Right lung (tissue), 5 donors: Measurements from ENCODE around the gene NCOR1. TPM values are rescaled to one million over a fixed set of nuclear protein-coding genes. Genes with fewer than 3 reads are reported as not detected.

Source experiments
- DNase-seq, 2 donors: peaks; one replicate each; pipeline ENCODE4 v3.0.0-alpha.2; 2013
- polyA plus RNA-seq, 5 donors: library from polyadenylated mRNA; unstranded; fragments of 120-200 nt; gene quantifications; one replicate each; pipeline versions ENCODE4 v1.2.1 to v1.2.3, GENCODE V29; 2013; ENCODE audit warnings: inconsistent platforms in 1 of 5, low replicate concordance in 1 of 5; ENCODE audit not compliant: insufficient read length in 5 of 5, insufficient read depth in 1 of 5

NCOR1 gene
- polyA plus RNA-seq, 5 donors = 79.1 to 126 (median 110) TPM

- no peak for DNase-seq
These were observed 181.5 kb downstream of the NCOR1 start for GRCh38 chr17:16033729-16034349.

DNA sequence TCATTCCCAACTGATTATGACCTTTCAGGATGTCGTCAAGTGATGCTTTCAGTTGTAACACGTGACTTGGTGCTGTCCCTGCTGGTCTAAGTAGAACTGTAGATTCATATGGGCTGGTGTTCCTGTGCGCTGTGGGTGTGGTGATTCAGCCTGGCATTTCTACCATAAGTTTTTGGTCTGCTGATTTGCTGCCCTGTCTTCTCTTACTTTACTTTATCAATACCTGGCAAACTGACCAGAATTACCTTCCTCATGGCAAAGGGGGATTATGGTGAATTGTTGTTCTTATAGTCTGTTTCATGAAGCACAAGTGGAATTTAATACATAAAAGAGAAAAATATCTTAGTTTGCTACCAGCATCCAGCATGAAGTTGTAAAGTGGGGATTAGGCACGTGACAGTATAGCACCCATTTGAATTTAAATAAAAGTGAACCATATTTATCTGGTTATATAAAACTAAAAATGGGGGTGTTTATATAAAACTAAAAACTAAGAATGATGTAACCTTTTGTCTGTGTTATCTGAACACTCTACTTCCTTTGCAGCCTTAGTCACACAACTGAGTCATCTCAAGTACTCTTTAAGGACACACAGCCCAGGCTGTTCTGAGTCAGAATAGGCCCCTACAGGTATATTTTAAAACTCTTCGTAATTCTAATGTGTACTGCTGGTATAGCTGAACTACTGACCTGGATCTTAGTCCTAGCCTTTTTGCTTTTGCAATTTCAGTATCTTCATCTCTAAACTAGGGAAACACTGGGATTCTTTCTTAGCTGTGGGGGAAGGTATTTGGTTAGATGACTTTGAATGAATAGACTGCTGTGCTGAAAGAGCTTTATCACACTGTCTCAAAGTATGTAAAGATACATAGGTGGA, 187.4 kb downstream of the NCOR1 start:
- DNase-seq = no peak

DNA sequence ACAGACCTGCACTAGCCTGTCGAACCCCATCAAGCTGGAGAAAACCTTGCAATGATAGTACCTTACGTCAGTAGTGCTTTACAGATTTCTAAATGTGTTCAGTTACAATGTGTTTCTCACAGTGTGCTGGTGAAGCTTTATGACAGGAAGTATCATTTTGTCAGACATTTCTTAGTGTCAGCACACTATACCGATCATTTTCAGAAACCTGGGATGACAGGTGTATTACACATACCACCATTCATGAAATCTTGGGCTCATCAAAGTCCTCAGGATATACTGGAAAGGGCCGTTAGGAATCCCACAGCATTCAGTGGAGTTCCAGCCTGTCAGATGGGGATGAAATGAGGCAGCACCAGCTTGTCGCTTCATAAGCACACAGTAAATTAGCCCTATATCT, 188.4 kb downstream of the NCOR1 start:
- no peak for DNase-seq

DNA sequence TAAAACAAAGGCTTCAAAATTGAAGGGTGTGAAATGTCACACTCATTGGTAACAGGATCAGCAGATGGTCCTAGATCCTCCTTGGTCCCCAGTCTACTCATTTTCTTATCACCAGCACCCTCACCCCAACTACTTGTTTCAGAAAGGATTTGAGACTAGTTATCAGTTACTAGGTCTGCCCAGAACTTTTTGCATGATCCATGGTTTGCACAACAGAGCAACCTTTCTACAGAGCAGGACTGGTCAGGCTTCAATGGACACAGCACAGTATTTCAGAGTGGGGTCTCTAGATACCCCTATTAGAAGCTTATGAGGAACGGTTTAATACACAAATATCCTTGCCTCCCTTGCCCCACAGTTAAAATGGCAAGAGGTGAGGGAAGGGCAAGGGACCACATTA, 190.1 kb downstream of the NCOR1 start:
- no peak for DNase-seq

- DNase-seq = no peak
These were observed 191.5 kb downstream of the NCOR1 start for GRCh38 chr17:16023881-16024280.

DNA sequence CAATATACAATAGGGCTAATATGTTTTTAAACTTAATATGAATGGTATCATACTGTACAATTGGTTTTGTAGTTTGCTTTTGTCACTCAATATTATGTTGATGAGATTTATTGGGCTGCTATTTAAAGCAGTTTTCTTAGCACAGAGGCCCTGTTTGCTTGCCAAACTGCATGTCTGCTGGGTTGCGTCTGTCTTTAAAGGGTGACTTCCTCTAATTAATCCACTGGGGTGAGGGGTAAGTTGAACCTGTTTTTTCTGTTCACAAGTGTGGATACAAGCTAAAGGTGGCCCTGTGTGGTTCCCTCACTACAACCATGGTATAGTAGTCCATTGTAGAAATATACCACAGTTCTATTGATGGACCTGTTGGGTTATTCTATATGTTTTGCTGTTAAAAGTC, 196.0 kb downstream of the NCOR1 start:
- no peak for DNase-seq

GRCh38 chr17:16013943-16014407, 201.4 kb downstream of the NCOR1 start:
- peak; percentile 80 to 86 for DNase-seq

- DNase-seq = no peak
These were observed 207.9 kb downstream of the NCOR1 start for GRCh38 chr17:16007439-16007838.

DNA sequence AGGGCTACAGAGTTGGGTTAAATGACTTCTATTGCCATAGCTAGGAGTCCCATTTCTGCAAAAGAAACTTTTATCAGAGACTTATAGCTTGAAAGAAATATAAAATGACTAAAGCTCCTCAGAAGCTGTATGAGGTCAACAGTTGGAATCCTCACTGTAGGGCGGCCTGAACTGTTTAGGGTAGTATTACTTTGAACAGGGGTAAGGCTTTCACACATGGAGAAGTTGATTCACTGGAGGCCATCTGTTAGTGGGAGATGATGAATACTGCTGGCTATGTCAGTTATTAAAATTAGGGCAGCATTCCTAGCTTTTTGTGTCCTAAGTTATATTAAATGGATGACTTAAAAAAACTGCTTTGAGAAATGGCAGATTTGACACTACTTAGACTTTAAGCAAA, 209.7 kb downstream of the NCOR1 start:
- no peak for DNase-seq

GRCh38 chr17:16003841-16004240, 211.5 kb downstream of the NCOR1 start:
- no peak for DNase-seq

- DNase-seq = no peak
These were observed 212.6 kb downstream of the NCOR1 start for GRCh38 chr17:16002708-16003260.

DNA sequence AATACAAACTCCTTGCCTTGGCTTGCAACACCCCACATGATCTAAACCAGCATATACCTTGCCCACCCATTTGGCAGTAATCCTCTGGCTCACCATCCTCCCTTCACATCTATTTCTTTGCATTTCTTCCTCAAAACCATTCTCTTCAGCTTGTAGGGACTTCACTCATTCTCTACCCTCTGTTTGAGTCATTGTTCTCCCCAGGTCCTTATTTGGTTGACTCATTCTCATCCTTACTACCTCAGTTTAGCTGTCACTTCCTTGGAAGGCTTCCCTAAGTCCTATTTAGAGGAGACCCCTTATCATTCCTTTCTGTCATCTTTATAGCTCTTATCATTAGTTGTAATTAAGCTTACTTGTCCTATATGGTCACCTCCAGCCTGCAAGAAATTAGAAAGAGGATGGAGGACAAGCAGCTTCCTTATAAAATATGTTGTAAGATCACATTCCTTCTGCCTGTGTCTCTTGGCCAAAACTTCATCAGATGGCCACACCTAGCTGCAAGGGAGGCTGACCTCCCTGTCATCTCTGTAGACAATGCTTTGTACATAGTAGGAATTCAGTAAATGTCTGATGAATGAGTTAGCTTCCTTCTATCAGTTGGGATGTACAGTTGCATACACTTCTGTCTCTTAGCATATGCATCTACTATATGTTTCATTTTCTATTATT, 214.0 kb downstream of the NCOR1 start:
- no peak for DNase-seq

- DNase-seq = peak; percentile 40 to 42
These were observed 215.1 kb downstream of the NCOR1 start for GRCh38 chr17:15999974-16000827.

DNA sequence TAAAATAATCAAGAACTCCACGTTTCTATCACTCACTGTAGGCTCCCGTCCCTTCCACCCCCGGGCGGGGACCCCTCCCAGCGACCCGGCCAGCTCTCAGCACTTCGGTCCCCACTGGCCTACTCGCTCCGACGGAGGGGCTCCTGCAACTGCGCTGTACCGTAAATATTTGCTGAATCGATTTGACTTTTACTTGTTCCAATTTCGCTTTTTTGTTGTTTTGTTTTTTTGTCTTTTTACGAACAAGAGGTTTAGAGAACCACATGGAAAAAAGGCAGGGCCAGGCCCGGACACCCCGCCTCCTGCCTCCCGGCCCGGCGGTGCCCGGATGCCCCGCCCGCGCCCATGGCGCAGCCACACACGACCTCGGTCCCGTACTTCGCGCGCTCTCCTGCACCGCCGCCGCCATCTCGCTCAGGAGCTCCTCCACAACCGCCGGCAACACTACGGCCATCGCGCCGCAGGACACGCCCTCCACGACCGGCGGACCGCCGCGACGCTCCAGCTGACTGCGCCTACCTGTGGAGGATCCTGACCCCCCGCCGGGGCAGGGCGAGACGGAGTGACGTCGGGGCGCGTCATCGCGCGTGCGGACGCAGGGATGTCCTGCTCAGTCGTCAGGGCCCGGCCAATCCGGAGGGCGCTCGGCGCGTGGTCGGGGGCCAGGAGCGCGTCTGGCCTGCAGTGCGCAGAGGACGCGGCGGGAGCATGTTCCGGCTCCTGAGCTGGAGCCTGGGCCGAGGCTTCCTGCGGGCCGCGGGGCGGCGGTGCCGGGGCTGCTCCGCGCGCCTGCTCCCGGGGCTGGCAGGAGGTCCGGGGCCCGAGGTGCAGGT, 216.0 kb downstream of the NCOR1 start, which contains the start of the genes TTC19 and ZSWIM7:
Gene TTC19, plus strand, starts transcription at position 684 of the 833 bp plus-strand sequence. Its CDS starts 25 bp downstream, at position 709.
Gene ZSWIM7, minus strand, starts transcription at position 564 of the 833 bp plus-strand sequence. Its CDS starts 110 bp downstream, at position 454.
- DNase-seq = peak; percentile 96 to 98

DNA sequence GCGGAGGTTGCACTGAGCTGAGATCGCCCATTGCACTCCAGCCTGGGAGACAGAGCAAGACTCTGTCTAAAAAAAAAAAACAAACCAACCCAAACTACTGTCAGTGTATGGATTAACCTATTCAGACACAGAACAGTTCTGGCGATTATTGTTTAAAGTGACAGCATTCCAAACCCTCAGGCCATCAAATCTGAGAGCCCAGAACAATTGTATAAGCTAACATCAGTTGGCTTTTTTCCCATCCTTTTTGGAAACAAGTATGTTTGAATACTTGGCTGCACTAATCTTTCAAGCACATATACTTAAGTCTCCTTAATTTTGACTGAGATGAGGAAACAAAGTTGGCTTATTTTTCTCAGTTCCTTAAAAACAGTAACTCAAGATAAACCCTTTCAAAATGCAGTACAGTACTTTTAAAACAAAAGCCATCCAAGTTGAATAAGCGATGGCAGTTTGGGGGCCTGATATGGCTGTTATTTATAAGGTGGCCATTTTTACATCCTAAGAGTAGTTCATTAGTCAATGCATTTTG, 217.2 kb downstream of the NCOR1 start:
- peak in 1 of 2 donors; percentile 28 for DNase-seq

DNA sequence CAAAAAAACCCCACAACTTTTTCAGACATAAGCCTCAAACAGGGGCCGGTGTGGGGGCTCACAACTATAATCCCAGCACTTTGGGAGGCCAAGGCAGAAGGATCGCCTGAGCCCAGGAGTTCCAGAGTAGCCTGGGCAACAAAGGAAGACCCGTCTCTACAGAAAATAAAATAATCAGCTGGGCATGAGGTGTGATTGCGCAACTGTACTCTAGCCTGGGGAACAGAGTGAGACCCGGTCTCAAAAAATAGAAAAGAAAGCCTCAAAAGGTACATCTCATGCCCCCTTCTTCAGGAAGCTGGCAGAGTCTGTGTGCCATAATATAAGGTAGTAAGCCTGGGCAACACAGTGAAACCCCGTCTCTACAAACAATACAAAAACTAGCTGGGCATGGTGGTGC, 219.0 kb downstream of the NCOR1 start:
- no peak for DNase-seq

GRCh38 chr17:15981646-15982580, 233.4 kb downstream of the NCOR1 start:
- DNase-seq = no peak

- DNase-seq = no peak
These were observed 234.1 kb downstream of the NCOR1 start for GRCh38 chr17:15981208-15981607.
